Measurements from ENCODE around the gene MTMR2. TPM values are rescaled to one million over a fixed set of nuclear protein-coding genes. Genes with fewer than 3 reads are reported as not detected.

The MTMR2 gene
- total and polyA plus RNA-seq, 2 donors (not counting 3 experiments of a cell fraction or from before 2014, with no cell fraction given), result 19.5 to 49.5 TPM

DNA sequence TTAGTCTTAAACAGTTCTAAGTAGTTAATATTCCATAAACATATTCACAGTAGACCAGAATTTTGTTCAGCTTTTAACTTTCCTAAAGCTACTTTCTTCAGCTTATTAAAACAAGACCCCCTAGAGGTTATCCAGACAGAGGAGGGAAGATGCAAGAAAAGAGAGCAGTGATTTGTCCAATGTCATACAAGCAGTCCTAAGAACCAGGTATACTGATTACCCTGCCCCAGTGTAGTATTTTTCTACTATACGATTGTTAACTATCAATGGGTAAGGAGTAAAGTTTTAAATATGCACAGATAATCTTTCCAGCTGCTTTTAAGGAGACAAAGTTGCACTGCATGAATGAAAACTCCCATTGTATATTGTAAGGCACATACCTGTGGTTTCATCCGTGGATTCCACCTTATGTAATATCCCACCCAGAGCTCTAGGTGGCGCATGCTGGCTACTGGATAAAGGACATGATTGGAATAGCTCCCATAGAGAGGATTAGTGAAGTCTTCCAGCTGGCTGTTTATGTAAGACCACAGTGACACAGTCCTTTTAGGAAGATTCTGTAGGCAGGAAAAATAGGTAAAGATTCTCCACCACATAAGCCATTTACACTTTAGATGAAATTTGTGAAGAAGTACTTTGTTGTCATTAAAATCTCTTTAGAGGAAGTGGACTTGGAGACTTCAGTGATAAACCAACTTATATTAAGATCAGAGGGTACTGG, 88.0 kb downstream of the MTMR2 start:
- DNase-seq (ENCODE audit: low read depth, low spot score) (peak; percentile 77), FAIRE-seq (peak; percentile 88)
- POLR2A ChIA-PET, result interaction anchor here (0.6 to 1.8 kb wide), 3 partner anchors 507 to 558 kb away, joined by 3 to 8 read pairs (median 3); partner anchors contain the start of genes CCDC82, JRKL and MAML2
- Histone ChIP-seq H3K9ac (replicated peaks; ENCODE audit: extremely low read depth, insufficient read depth, low read length) (no peak overlapping the region), H3K27me3 (ENCODE audit: control insufficient read depth in 2 of 2, insufficient read depth in 2 of 2, low read length in 2 of 2) (no peaks in the 10 kb centered on the region), H3K36me3 (ENCODE audit: control insufficient read depth in 2 of 2, extremely low read depth in 1 of 2, insufficient read depth in 2 of 2, low read length in 2 of 2) (peaks cover 3 to 12% of the 10 kb centered on the region in 2 experiments), H3K27ac (ENCODE audit: insufficient read depth, low read depth, low read length) (no peak overlapping the region), H4K20me1 (replicated peaks; ENCODE audit: control insufficient read depth, extremely low read depth, insufficient read depth, low read length) (no peaks in the 10 kb centered on the region), H3K79me2 (ENCODE audit: control insufficient read depth, insufficient read depth, low read length) (no peaks in the 10 kb centered on the region), H3K4me1 (ENCODE audit: control insufficient read depth, extremely low read depth, insufficient read depth, low read length) (no peaks in the 10 kb centered on the region), H3K9me3 (replicated peaks; ENCODE audit: control insufficient read depth, insufficient read depth, low read length) (no peaks in the 10 kb centered on the region), H3K4me2 (ENCODE audit: insufficient read depth, low read length) (no peak overlapping the region), H2AFZ (ENCODE audit: low read depth, low read length) (no peak overlapping the region), H3K9me1 (replicated peaks; ENCODE audit: control insufficient read depth, extremely low read depth, insufficient read depth, low read length) (no peaks in the 10 kb centered on the region), H3K4me3 (replicated peaks in 1 of 3; ENCODE audit: insufficient read depth in 1 of 3, low read depth in 1 of 3, low read length in 3 of 3) (no peak overlapping the region)
- TF ChIP-seq GATA2 (IDR thresholded peaks at IDR 0.05; ENCODE audit: insufficient read depth, insufficient read length, low read depth, low read length), result no peak
- no peak for TF ChIP-seq POLR2AphosphoS5 (IDR thresholded peaks at IDR 0.05; ENCODE audit: insufficient read depth, low read depth, low read length)
- no peak for TF ChIP-seq JUN (IDR thresholded peaks at IDR 0.05; ENCODE audit: borderline replicate concordance, insufficient read depth, insufficient read length, low read depth)
- TF ChIP-seq POLR2A (IDR thresholded peaks at IDR 0.05; ENCODE audit: low read depth, low read length), result no peak
- TF ChIP-seq, protein P1, sequence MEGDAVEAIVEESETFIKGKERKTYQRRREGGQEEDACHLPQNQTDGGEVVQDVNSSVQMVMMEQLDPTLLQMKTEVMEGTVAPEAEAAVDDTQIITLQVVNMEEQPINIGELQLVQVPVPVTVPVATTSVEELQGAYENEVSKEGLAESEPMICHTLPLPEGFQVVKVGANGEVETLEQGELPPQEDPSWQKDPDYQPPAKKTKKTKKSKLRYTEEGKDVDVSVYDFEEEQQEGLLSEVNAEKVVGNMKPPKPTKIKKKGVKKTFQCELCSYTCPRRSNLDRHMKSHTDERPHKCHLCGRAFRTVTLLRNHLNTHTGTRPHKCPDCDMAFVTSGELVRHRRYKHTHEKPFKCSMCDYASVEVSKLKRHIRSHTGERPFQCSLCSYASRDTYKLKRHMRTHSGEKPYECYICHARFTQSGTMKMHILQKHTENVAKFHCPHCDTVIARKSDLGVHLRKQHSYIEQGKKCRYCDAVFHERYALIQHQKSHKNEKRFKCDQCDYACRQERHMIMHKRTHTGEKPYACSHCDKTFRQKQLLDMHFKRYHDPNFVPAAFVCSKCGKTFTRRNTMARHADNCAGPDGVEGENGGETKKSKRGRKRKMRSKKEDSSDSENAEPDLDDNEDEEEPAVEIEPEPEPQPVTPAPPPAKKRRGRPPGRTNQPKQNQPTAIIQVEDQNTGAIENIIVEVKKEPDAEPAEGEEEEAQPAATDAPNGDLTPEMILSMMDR (IDR thresholded peaks at IDR 0.05; ENCODE audit: extremely low read depth in 1 of 2, insufficient read depth in 1 of 2, low read depth in 1 of 2, low read length in 2 of 2), result peak; percentile 71 to 88
- no peak for TF ChIP-seq MYC (IDR thresholded peaks at IDR 0.05; ENCODE audit: low read depth, low read length)
- TF ChIP-seq EZH2 (IDR thresholded peaks at IDR 0.05; ENCODE audit: borderline replicate concordance, low read depth, low read length, severe bottlenecking), result no peak
- TF ChIP-seq, protein P2, sequence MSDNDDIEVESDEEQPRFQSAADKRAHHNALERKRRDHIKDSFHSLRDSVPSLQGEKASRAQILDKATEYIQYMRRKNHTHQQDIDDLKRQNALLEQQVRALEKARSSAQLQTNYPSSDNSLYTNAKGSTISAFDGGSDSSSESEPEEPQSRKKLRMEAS (IDR thresholded peaks at IDR 0.05; ENCODE audit: insufficient read depth, insufficient read length), result no peak
- dilution Hi-C loops (cut with MboI; ENCODE audit: extremely low pct_ligation_motif_present, low sequenced_read_pairs), result no loop called here
- intact Hi-C loops (cut with micrococcal nuclease), result loop anchor here (1.0 to 5.0 kb wide), 6 partner anchors 133 to 590 kb away; partner anchors contain the start of gene MAML2
- CTCF ChIA-PET, result interaction anchor here (0.6 to 9.8 kb wide), 58 partner anchors 8 to 681 kb away, joined by 3 to 145 read pairs (median 4); partner anchors contain the start of genes CCDC82, FAM76B, JRKL and MAML2
- BruUV-seq (replicated peaks), result no TSS peak

All from endothelial cell of umbilical vein (primary cell).